Caco-2 (cell line): ENCODE measurements around the gene RGS14. TPM values are rescaled to one million over a fixed set of nuclear protein-coding genes. Genes with fewer than 3 reads are reported as not detected.

ENCODE experiments used
- BruUV-seq: library from RNA; stranded (reverse); fragments of 400-500 nt; replicated peaks from 2 replicates; lab custom pipeline; 2021; lab: Mats Ljungman, UMichigan
- CTCF ChIA-PET: fragments of 300-600 bp; sonication (Branson Sonifier 250); formaldehyde crosslinking; loops from one replicate; lab custom pipeline; 2022; ENCODE audit warnings: antibody characterized with exemption; lab: Charles Lee
- POLR2A ChIA-PET: fragments of 300-600 bp; sonication (Branson Sonifier 250); formaldehyde crosslinking; loops from one replicate; lab custom pipeline; 2022; ENCODE audit warnings: antibody characterized with exemption; lab: Charles Lee
- DNase-seq, 2 experiments: peaks; one replicate each; pipeline versions ENCODE4 v3.0.0 to v3.0.0-alpha.2; 2020 to 2022
- H3K27me3 ChIP-seq: replicated peaks from 2 replicates; pipeline ENCODE4 v1.6.0; 2011; ENCODE audit warnings: low read length; ENCODE audit not compliant: control insufficient read depth, insufficient read depth
- H3K36me3 ChIP-seq: 2 replicates; pipeline ENCODE4 v1.5.1; 2011; ENCODE audit warnings: low read length; ENCODE audit not compliant: control insufficient read depth, insufficient read depth
- H3K4me1 ChIP-seq: fragments of 250-450 bp; sonication (Bioruptor Pico); 2 replicates; pipeline ENCODE4 v1.5.1; 2020; ENCODE audit warnings: mild to moderate bottlenecking
- H3K4me3 ChIP-seq: 2 replicates; pipeline ENCODE4 v1.5.1; 2011; ENCODE audit warnings: low read depth, mild to moderate bottlenecking, control low read depth, low read length
- H3K9me3 ChIP-seq: fragments of 250-450 bp; sonication (Bioruptor Pico); 2 replicates; pipeline ENCODE4 v1.5.1; 2020; ENCODE audit warnings: mild to moderate bottlenecking, moderate library complexity
- H3K27ac Mint-ChIP-seq: one replicate; pipeline ENCODE4 v1.8.0; 2022; ENCODE audit warnings: mixed read lengths; ENCODE audit not compliant: unreplicated experiment
- H3K27me3 Mint-ChIP-seq: one replicate; pipeline ENCODE4 v1.8.0; 2022; ENCODE audit warnings: mixed read lengths; ENCODE audit not compliant: insufficient read depth, unreplicated experiment
- H3K36me3 Mint-ChIP-seq: one replicate; pipeline ENCODE4 v1.8.0; 2022; ENCODE audit warnings: mild to moderate bottlenecking, mixed read lengths; ENCODE audit not compliant: insufficient read depth, unreplicated experiment
- H3K4me1 Mint-ChIP-seq: one replicate; pipeline ENCODE4 v1.8.0; 2022; ENCODE audit warnings: low read depth, mixed read lengths; ENCODE audit not compliant: unreplicated experiment
- H3K4me3 Mint-ChIP-seq: one replicate; pipeline ENCODE4 v1.8.0; 2022; ENCODE audit warnings: mild to moderate bottlenecking, moderate library complexity, mixed read lengths; ENCODE audit not compliant: unreplicated experiment
- H3K9me3 Mint-ChIP-seq: one replicate; pipeline ENCODE4 v1.8.0; 2022; ENCODE audit warnings: mixed read lengths; ENCODE audit not compliant: unreplicated experiment
- CTCF ChIP-seq, 2 experiments: fragments of 200-600 bp in 1 of 2; IDR thresholded peaks; 1 replicate in 1 of 2; 2 replicates in 1 of 2; pipeline versions ENCODE4 v1.5.1 to v1.8.0; 2011 to 2022; ENCODE audit warnings: antibody characterized with exemption in 1 of 2, control low read depth in 1 of 2, inconsistent platforms in 1 of 2, low read depth in 1 of 2, low read length in 1 of 2, mild to moderate bottlenecking in 1 of 2, moderate library complexity in 1 of 2; ENCODE audit not compliant: insufficient read depth in 1 of 2, severe bottlenecking in 1 of 2, unreplicated experiment in 1 of 2
- intact Hi-C: fragments of 100-400 bp; cut with micrococcal nuclease; formaldehyde crosslinking; loops from one replicate; pipeline ENCODE4 v1.10.0; 2022; ENCODE audit not compliant: unreplicated experiment
- total RNA-seq: library from RNA; stranded (reverse); gene quantifications from 2 replicates; pipeline ENCODE4 v1.2.3, GENCODE V29; 2022

RGS14 gene
- total RNA-seq, 1 experiment from 2014 or later: 15.2 TPM

GRCh38 chr5:177369645-177370440 lies 12.1 kb downstream of the RGS14 start:
- H3K27ac Mint-ChIP-seq: no peak overlapping the region

GRCh38 chr5:177370488-177371119 lies 12.9 kb downstream of the RGS14 start:
- ChIA-PET POLR2A (interaction anchor here (0.6 to 2.6 kb wide), 12 partner anchors 8 to 358 kb away, joined by 3 to 23 read pairs (median 6); partner anchors contain the start of genes GRK6, LMAN2 and PDLIM7), CTCF (interaction anchor here (0.6 to 2.7 kb wide), 27 partner anchors 8 to 145 kb away, joined by 3 to 92 read pairs (median 7); partner anchors contain the start of genes GRK6, LMAN2, PDLIM7 and PRR7)
- Histone ChIP-seq H3K27me3 (no peaks in the 10 kb centered on the region), H3K36me3 (no peaks in the 10 kb centered on the region; the same call in 1 of the 2 replicates), H3K4me3 (peak overlapping the region; percentile 80), H3K9me3 (no peaks in the 10 kb centered on the region), H3K4me1 (peaks cover 25% of the 10 kb centered on the region)
- peak overlapping the region; percentile 59 for H3K27ac Mint-ChIP-seq
- peak overlapping the region; percentile 83 for H3K4me3 Mint-ChIP-seq
- TF ChIP-seq CTCF (IDR thresholded peaks at IDR 0.05; ENCODE audit: insufficient read depth in 1 of 2, low read depth in 1 of 2, low read length in 1 of 2, severe bottlenecking in 1 of 2, unreplicated experiment in 1 of 2): peak; percentile 68 to 89
- no TSS peak for BruUV-seq
- H3K9me3 Mint-ChIP-seq: no peaks in the 10 kb centered on the region
- DNase-seq: peak; percentile 97
- peaks cover 15% of the 10 kb centered on the region for H3K4me1 Mint-ChIP-seq
- no peaks in the 10 kb centered on the region for H3K27me3 Mint-ChIP-seq
- intact Hi-C loops: loop anchor here (1.0 to 2.0 kb wide), 6 partner anchors 9 to 58 kb away; partner anchors contain the start of gene LMAN2
- H3K36me3 Mint-ChIP-seq: peaks cover 5% of the 10 kb centered on the region

More at GRCh38 chr5:177369645-177370440, 12.1 kb downstream of the RGS14 start:
- POLR2A ChIA-PET: interaction anchor here (0.6 to 2.6 kb wide), 9 partner anchors 9 to 128 kb away, joined by 3 to 23 read pairs (median 6); partner anchors contain the start of genes GRK6, LMAN2, PDLIM7 and PRR7
- Mint-ChIP-seq H3K9me3 (no peaks in the 10 kb centered on the region), H3K4me3 (peak overlapping the region; percentile 83), H3K27me3 (no peaks in the 10 kb centered on the region), H3K4me1 (peaks cover 15% of the 10 kb centered on the region), H3K36me3 (peaks cover 5% of the 10 kb centered on the region)
- no peak for TF ChIP-seq CTCF (IDR thresholded peaks at IDR 0.05; ENCODE audit: insufficient read depth in 1 of 2, low read depth in 1 of 2, low read length in 1 of 2, severe bottlenecking in 1 of 2, unreplicated experiment in 1 of 2)
- Histone ChIP-seq H3K27me3 (no peaks in the 10 kb centered on the region), H3K4me3 (no peak overlapping the region), H3K36me3 (no peaks in the 10 kb centered on the region; the same call in 1 of the 2 replicates), H3K9me3 (no peaks in the 10 kb centered on the region), H3K4me1 (peaks cover 25% of the 10 kb centered on the region)
- intact Hi-C loops: loop anchor here (1.0 to 2.0 kb wide), 6 partner anchors 9 to 58 kb away; partner anchors contain the start of gene LMAN2
- CTCF ChIA-PET: interaction anchor here (0.6 to 2.7 kb wide), 36 partner anchors 9 to 142 kb away, joined by 3 to 92 read pairs (median 6); partner anchors contain the start of genes GRK6, LMAN2, PDLIM7 and PRR7
- no TSS peak for BruUV-seq
- no peak for DNase-seq
